HG02981 (cell line): Measurements from ENCODE around the gene RUNX2.
A peak's percentile ranks its signal among the peaks of the same experiment; 100 is the strongest.

ENCODE experiments used
- ATAC-seq: cut with Tn5 transposase; IDR thresholded peaks from one replicate; pipeline ENCODE4 v1.9.1; 2021; ENCODE audit warnings: mild to moderate bottlenecking, moderate library complexity; ENCODE audit not compliant: unreplicated experiment

Gene RUNX2

GRCh38 chr6:45479834-45480751, 152.0 kb downstream of the RUNX2 start:
- ATAC-seq = peak; percentile 77

DNA sequence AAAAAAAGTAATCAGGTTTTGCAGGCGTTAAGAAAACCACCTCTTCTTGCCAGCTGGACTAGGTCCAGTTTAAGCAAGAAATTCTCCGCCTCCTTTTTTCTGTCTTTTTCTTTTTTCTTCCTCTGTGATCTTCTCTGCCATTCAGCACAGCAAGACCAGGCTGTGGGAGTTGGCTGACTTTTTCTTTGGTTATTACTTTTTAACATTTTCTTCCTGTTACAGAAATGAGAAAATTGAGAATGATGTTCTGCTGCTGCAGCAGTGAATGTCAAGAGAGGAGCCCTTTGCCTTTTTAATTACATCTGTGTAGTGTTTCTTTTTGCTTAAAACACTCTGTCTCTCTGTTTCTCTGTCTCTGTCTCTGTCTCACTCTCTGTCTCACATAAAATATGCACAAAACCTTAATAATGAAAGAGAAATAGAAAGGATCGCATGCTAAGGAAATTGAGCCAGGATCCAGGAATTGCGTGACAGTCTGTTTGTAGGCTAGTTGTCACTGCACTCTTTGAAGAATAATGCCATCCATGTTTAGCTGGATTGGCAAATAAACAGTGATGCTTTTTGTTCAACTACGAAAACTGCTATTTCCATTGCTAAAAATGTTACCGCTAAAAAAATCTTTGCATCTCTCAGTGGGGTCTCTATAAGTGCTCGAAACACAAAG, 152.8 kb downstream of the RUNX2 start:
- ATAC-seq = no peak

DNA sequence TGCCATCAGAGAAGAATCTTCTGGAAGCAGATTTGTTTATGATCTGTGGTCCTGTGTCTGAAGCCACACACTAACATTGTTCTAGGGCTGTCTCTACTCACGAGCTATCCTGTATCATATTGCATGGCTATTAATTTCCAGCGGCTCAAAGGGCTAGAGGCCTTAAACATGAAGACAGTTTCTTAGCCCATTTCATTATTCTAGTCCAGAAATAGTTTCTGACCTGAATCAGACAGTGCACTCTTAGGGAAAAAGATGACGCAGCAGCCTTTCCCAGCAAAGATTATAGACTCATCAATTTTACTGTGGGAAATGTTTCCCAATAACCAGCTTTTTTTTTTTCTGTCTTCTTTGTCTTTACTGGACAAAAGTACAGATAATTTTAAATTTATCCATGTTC, 154.9 kb downstream of the RUNX2 start:
- ATAC-seq = no peak

- ATAC-seq = no peak
Observed at GRCh38 chr6:45483501-45483900, 155.4 kb downstream of the RUNX2 start.

DNA sequence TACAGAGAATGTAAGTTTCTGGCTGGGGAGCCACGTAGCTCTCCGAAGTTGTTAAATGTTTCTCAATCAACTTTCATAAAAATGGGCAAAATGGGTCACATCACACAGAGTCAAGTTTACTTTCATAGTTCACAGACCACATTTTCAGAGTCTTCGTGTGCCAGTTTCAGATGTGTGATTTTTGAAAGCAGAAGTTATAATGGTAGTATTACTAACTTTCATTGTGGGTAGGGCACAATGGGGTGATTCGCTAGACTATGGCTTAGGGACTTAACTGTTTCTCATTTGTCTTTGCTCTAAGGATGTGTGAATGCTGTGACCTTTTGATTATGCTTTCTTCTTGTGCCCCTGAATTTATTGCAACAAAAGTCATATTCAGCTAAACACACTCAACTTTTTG, 158.6 kb downstream of the RUNX2 start:
- ATAC-seq = no peak

DNA sequence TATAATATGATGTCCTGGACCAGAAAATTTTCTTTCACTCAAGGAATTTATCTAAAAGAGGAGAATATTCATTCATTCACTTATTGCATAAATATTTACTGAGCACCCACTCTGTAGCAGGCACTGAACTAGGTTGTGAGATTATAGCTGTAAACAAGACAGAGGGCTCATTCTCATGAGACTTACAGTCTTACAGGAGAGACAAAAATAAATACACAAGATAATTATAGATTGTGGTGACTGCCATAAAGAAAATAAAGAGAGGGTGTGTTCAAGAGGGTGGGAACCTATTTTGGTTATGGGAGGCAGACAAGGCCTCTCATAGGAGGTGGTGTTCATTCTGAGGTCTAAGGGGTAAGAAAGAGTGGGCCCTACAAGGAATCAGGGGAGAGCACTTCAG, 159.5 kb downstream of the RUNX2 start:
- ATAC-seq = no peak

DNA sequence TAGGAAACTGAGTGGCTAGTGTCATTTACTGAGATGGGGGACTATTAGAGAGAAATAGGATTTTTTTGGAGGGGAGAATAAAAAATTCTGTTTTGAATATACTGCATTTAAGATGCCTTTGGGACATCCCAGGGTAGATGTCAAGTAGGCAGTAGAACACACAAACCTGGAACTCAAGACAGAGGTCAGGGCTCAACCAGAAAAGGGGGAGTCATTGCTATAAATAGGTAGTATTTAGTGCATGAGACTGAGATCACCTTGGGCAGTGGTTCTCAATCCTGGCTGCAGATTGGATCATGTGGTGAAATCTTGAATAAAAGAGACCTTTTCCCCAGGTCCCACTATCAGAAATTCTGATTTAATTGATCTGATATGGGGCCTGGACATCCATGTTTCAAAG, 160.1 kb downstream of the RUNX2 start:
- no peak for ATAC-seq

DNA sequence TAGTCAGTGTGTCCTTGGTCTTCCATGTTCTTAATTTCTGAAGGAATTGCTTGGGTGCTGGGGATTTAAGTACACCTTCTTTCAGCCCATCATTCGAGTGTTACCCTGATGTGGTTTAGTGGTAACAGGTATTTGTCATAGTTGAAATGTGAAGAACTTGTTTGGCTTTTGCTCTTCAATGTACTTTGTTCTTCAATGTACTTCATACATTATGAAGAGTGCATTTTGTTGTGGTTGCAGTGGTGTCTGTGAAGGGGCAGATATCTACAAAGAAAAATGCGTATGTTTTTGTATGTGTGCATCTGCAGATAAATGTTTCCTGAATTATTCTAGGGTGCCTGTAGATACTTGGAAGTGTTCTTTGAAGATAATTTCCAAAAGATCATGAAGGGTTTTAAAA, 160.8 kb downstream of the RUNX2 start:
- ATAC-seq = no peak

GRCh38 chr6:45491048-45491735, 163.1 kb downstream of the RUNX2 start:
- ATAC-seq = no peak

GRCh38 chr6:45491874-45492273, 163.7 kb downstream of the RUNX2 start:
- ATAC-seq = no peak

GRCh38 chr6:45493761-45494160, 165.6 kb downstream of the RUNX2 start:
- no peak for ATAC-seq

GRCh38 chr6:45494416-45495135, 166.4 kb downstream of the RUNX2 start:
- ATAC-seq = no peak

GRCh38 chr6:45495429-45496084, 167.4 kb downstream of the RUNX2 start:
- ATAC-seq = no peak

- ATAC-seq = no peak
Observed at GRCh38 chr6:45496085-45496433, 167.9 kb downstream of the RUNX2 start.

- ATAC-seq = no peak
Observed at GRCh38 chr6:45498591-45498990, 170.5 kb downstream of the RUNX2 start.

DNA sequence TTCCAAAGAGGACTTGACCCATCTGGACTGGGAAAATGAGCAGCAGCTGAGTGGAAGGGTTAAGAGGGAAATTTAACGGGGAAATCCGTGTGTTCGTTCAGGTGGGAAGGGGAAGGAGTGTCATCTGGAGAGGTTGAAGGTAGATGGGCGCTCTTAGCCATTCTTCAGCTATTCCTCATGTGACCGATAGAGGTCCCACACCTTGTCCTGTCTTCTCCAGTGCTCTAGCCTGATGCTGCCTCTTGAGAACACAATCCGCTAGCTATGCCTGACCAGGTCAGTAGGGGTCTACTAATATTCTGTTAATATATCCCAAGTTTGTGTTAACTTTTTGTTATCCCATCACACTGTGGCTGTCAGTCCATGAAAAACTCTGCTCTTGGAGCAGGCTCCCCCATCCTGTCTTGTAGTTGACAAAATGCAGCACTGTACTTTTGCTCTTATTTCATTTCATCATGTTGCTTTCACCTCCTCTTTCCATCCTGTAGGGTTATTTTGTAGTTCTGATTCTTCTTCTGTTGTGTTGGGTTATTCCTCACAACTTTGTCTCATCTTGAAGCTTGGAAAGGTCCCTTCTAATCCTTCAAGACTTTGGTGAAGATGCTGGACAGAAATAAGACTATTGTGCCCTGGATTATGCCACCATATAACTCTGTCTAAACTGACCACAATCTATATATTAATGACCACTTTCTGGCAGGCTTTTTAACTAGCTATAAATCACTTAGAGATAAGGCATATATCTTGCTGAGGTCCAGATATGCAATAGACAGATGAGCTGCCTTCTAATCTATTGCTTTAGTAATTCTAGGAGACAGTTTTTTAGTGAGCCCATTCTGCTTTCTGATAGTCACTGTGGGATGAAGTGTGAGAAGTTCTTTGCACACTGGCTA, 173.0 kb downstream of the RUNX2 start:
- ATAC-seq = no peak

DNA sequence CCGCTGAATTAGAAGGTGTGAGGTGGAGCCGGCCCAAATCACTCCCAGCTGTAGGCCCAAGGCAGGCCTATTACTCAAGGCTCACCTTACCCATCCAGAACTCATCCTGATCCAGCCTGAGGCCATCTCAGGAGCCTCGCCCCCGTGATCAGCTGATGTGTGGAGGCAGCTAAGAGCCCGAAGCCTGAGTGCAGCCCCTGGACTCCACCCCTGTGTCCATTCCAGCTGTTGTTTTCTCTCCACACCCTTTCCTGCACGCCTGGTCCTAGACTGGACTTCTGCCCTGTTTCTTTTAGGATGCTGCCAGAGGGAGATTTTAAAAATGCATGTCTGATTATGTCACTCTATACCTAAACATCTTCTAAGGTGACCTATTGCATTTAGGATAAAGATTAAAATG, 174.3 kb downstream of the RUNX2 start:
- no peak for ATAC-seq

GRCh38 chr6:45504947-45505346, 176.8 kb downstream of the RUNX2 start:
- no peak for ATAC-seq

- ATAC-seq = no peak
Observed at GRCh38 chr6:45505470-45505869, 177.3 kb downstream of the RUNX2 start.

DNA sequence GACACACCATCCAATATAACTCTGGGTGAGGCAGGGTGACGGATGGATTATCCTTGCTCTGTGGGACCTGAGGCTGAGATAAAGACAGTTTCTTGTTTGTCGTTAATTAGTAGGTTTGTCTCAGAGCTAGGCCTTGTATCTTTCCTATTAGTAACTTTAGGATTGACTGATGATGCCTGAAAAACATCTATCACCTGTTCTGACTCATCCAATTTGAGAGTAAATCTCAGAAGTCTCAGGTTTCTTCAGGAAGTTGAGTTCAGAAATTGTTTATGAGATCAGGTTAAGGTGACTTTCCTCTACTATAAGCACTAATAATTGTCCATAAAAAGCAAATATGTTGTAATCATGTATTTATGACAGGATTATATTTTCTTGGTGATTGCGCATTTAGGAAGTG, 179.1 kb downstream of the RUNX2 start:
- no peak for ATAC-seq
